ENCODE results near the gene C19orf38. TPM values are rescaled to one million over a fixed set of nuclear protein-coding genes. Genes with fewer than 3 reads are reported as not detected.
"Not testable (repeated sequence)": the region's sequence is repeated elsewhere in the genome, so short reads cannot be mapped to it uniquely, and the experiment has no call there.

C19orf38 gene
- total RNA-seq, 2 donors from 2014 or later = 2.0 to 2.3 TPM

DNA sequence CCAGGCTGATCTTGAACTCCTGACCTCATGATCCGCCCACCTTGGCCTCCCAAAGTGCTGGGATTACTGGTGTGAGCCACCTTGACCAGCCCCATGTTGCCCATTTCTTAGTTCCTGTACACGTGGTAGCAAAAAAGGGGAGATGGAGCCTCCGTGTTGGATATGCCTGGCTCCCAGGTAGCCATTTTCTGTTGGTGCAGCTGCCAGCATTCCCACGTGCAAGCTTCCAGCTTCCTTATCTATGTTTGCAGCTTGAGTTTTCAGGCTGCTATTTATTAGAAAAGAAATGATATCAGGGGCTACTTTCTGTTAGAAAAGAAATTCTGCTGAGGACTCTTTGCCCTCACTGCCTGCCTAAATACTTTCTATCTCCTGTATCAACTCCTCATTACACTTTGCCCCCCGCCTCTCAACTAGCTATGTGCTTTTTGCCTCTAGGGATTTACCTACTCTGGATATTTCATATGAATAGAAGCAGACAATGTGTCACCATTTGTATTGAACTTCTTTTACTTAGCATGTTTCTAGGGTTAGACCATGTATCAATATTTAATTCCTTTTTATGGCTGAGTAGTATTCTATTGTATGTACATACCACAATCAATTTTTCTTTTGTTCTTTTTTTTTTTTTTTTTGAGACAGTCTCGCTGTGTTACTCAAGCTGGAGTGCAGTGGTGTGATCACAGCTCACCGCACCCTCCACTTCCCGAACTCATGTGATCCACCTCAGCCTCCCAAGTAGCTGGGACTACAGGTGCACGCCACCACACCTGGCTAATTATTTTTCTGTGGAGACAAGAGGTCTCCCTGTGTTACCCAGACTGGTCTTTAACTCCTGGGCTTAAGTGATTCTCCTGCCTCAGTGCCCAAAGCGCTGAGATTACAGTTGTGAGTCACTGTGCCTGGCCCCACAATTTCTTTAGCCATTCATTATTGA is 8.8 kb upstream of the C19orf38 start:
- DNase-seq (ENCODE audit: low spot score) = no peak
- intact Hi-C loops (cut with DNase I) = no loop called here

DNA sequence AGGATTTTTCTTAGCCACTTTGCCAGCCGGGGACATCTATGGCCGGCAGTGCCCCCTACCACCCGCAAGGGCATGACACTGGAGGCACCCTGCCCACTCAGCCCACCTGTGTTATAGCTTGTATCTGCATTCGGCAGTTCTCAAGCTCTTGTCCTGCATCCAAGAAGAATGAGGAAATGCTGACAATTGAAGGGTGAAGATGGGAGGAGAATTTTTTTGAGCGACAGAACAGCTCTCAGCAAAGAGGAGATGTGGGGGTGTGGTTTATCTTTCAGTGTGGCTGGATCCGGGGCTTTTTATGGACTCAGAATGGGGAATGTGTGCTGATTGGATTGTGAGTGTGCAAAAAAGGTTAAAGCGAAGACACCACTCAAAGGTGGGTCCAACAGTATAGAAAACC is 5.4 kb upstream of the C19orf38 start:
- intact Hi-C loops (cut with DNase I) = no loop called here
- no peak for DNase-seq (ENCODE audit: low spot score)

DNA sequence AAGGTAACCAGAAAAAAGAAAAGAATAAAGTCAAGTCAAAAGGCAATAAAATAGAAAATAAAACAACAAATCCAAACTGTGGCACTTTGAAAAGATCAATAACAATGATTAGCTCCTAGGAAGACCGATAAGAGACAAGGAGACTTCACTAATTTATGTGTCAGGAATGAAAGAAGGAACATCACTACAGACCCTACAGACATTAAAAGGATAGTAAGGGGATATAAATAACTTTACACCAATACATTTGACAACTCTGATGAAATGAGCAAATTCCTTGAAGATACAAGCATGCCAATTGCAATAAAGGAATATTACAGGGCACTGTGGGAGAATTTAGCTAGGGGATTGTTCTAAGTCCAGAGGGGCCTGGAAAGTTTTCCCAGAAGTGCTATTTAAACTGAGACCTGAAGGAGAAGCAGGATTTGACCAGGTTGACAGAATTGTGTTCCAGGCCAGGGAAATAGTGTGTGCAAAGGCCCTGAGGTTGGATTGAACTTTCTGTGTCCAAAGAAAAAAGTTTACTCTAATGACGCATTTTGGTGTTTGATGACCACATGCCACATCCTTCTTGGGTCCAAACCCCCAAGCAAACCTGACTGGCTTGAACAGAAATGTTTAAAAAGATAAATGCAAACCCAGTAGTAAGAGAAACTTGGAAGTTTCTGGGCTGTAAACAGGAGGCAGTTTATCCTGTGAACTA is 1.6 kb upstream of the C19orf38 start:
- intact Hi-C loops (cut with DNase I) = no loop called here
- DNase-seq (ENCODE audit: low spot score) = no peak

DNA sequence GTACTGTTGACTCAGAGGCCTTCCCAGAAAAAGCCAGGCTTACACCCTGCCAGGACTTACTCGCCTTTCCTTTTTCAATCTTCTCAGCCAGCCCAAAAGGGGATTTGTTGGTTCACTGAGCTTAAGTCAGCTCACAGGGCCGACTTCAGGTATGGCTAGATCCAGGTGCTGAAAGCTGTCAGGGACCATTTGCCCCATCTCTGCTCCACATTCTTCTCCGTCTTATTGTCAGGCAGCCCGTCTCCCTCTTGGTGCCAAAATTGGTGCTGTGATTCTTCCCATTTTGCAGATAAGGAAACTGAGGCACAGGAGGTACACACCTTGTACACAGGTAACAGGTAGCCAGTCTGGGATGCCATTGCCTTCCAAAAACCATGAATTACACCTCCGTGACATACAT is 2.4 kb downstream of the C19orf38 start:
- intact Hi-C loops (cut with DNase I) = no loop called here

DNA sequence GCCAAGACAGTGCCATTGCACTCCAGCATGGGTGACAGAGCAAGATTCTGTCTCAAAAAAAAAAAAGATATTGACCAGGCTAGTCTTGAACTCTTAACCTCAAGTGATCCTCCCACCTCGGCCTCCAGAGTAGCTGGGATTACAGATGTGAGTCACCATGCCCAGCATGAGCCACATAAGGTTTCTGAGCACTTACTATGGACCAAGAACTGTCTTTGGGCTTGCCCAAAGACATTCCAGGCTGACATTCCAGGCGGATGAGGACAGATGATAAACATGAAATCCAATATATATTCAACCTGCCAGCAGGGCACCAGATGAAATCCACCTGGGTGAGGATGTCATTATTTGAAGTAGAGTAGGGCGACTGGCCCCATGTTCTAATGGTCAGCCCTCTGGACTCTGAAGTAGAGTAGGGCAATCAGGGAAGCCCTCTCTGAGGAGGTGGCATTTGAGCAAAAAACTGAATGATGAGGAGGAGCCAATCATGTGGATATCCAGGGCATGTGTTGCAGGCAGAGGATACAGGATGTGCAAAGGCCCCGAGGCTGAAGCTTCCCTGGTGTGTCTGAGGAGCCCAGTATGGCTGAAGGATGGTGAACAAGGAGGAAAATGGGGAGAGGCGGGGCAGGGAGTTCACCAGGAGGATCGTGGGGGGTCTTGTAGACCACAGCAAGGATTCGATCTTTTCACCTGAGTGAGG is 4.0 kb downstream of the C19orf38 start:
- intact Hi-C loops (cut with DNase I) = no loop called here
- DNase-seq (ENCODE audit: low spot score) = no peak

More for the DNA sequence above, 2.4 kb downstream of the C19orf38 start:
- DNase-seq (ENCODE audit: low spot score) = no peak

DNA sequence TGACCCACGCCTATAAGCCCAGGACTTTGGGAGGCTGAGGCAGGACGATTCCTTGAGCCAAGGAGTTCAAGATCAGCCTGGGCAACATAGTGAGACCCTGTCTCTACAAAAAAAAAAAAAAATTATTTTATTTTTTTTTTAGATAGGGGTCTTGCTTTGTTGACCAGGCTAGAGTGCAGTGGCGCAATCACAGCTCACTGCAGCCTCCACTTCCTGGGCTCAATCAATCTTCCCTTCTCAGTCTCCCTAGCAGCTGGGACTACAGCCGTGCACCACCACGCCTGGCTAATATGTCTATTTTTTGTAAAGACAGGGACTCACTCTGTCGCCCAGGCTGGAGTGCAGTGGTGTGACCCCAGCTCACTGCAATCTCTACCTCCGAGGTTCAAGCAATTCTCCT is 4.7 kb downstream of the C19orf38 start:
- intact Hi-C loops (cut with DNase I) = no loop called here
- no peak for DNase-seq (ENCODE audit: low spot score)

DNA sequence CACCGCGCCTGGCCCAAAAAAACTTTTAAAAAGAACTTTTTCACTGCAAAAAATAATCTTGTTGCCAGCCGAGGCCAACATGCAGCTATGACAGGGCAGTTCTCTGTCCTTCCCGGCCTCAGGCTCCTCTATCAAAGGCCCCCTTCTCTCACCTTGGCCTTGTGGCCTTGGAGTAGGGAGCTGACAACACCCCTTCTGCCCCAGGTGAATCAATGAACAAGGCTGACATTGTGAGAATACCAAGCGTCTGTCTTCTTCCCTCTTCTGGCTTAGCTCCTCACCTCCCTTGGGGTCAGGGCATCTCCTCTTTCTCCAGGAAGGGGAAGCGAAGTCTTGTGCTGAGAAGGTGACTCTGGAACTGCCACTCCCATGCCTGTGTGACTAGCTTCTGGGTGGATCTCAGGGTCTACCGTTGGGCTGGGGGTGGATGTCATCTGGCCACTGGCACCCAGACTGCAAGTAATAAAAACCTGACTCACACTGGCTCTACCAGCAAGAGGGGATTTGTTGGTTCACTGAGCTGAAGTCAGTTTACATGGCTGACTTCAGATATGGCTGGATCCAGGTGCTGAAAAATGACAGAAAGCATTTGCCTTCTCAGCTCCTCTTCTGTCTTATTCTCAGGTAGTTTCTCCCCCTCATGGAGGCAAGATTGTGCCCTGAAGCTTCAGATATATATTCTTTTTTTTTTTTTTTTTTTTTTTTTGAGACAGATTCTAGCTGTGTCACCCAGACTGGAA is 6.3 kb downstream of the C19orf38 start:
- no peak for DNase-seq (ENCODE audit: low spot score)
- intact Hi-C loops (cut with DNase I) = no loop called here

DNA sequence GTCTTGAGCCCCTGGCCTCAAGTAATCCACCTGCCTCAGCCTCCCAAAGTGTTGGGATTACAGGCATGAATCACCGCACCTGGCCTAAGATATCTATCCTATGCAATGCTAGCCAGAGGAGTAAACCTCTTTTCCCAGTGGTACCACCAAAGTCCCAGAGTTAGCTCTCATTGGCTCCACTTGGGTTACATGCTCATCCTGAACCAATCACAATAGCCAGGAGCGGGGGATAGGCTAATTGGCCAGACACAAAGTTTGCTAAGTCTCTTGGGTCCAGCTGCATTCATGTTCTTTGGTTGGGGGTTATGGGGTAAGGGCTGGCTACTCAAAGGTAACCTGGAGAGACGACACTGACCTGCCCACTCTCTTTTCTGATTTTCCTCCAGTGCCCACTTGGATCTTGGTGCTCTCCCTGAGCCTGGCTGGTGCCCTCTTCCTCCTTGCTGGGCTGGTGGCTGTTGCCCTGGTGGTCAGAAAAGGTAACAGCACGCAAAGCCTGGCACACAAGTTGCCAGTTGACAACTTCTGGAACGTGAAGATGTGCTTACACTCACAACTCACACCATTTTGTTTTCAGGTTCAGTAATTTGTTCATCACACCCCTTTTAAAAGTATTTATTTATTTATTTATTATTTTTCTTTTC is 7.8 kb downstream of the C19orf38 start:
- no peak for DNase-seq (ENCODE audit: low spot score)
- intact Hi-C loops (cut with DNase I) = no loop called here

DNA sequence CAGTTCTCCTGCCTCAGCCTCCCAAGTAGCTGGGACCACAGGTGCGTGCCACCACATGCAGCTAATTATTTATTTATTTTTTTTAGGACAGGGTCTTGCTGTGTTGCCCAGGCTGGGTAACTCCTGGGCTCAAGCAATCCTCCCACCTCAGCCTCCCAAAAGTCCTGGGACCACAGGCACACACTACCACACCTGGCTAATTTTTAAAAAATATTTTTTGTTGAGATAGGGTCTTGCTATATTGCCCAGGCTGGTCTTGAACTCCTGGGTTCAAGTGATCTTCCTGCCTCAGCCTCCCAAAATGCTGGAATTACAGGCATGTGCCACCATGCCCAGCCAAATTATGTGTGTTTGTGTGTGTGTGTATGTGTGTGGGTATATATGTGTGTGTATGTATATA is 8.7 kb downstream of the C19orf38 start:
- DNase-seq (ENCODE audit: low spot score); intact Hi-C loops (cut with DNase I): not testable (repeated sequence)

DNA sequence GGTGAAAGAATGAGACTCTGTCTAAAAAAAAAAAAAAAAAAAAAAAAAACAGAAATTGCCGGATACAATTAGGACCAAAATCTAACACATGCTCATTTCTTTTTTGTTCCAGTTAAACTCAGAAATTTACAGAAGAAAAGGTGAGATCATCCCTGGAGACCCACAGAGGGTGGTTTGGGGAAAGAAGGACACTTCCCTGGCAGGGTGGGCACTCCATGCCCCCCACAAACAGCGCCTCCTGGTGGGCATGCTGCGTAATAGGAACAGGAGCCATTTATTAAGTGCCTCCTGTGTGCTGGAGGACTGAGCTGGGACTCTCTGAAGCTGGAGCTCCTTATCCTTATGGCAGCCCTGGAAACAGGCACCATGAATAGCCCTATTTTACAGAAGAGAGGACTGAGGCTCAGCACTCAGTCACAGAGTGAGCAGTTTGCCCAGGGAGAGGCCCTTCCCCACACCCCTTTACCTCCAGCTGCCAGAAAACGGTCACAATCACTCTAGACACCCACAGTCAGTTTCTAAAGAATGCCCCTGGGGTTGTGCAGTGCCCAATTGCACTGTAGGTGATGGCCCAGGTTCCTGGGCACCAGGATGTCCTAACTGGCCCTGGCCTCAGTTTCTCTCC is 10.1 kb downstream of the C19orf38 start:
- intact Hi-C loops (cut with DNase I) = no loop called here
- DNase-seq (ENCODE audit: low spot score) = no peak

DNA sequence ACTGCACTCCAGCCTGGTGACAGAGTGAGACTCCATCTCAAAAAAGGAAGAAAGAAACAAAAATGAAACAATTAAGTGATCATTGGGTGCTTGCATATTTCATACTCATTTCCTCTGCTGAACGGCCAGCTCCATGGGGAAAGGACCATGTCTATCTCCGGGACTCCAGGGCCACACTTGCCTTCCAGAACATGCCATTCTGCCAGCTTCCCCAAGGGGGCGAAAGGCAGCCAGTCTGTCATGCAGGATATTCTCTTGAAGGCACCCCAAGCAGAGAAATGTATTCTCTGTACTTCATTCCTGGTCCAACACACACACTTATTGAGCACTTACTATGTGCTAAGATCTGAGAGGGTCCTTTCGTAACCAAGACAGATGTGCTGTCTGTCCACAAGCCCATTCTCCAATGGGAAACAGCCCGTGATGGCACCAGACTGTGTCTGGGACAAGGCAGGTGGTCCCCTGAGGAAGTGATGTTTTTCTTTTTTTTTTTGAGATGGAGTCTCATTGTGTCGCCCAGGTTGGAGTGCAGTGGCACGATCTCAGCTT is 13.0 kb downstream of the C19orf38 start:
- no peak for DNase-seq (ENCODE audit: low spot score)

DNA sequence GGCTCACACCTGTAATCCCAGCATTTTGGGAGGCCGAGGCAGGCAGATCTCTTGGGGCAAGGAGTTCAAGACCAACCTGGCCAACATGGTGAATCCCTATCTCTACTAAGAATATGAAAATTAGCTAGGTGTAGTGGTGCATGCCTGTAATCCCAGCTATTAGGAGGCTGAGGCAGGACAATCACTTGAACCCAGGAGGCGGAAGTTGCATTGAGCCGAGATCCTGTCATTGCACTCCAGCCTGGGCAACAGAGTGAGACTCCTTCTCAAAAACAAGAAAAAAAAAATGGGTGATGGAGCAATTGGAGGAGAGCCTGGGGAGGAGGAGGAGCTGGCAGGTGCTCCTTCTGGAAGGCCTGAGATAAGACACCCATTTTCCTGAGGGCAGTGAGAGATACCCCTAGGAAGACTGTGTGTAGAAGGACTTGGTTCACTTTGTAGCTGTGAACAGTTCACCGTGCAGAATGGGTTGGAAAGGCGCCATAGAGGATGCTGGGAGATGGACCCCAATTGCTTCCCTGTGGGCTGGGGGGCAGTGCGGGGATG is 14.4 kb downstream of the C19orf38 start:
- DNase-seq (ENCODE audit: low spot score) = no peak
- intact Hi-C loops (cut with DNase I) = loop anchor here in 1 of 2 donors (10.0 kb wide), 1 partner anchor 148 kb away; the partner anchor contains the start of gene DNM2

More for the DNA sequence above, 13.0 kb downstream of the C19orf38 start:
- intact Hi-C loops (cut with DNase I) = loop anchor here in 1 of 2 donors (10.0 kb wide), 1 partner anchor 146 kb away; the partner anchor contains the start of gene DNM2

DNA sequence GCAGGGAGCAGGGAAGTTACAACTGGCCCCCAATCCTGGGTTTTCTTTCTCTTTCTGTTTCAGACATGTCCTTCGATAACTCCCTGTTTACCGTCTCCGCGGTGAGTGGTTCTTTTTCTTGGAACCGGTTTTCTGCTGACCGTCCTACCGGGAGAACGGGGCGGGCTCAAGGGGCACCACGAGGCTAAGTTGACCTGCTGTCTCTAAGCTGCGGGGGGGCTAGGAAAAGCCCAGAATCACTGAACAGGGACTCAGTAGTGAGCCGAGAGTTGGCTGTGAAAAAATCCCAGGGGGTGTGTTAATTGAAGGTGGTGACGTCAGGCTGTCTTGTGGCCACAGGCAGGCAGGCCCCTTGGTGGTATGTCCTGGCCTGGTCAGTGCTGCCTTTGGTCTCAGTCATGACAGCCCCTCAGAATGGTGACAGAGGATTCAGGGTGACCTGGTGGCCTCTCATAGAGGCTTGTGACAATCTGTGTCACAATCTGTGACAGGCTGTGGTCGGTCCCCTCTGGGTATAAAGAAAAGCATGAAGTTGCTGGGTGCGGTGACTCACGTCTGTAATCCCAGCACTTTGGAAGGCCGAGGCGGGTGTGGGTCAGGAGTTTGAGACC is 15.0 kb downstream of the C19orf38 start:
- DNase-seq (ENCODE audit: low spot score) = no peak
- intact Hi-C loops (cut with DNase I) = loop anchor here in 1 of 2 donors (10.0 kb wide), 1 partner anchor 148 kb away; the partner anchor contains the start of gene DNM2

DNA sequence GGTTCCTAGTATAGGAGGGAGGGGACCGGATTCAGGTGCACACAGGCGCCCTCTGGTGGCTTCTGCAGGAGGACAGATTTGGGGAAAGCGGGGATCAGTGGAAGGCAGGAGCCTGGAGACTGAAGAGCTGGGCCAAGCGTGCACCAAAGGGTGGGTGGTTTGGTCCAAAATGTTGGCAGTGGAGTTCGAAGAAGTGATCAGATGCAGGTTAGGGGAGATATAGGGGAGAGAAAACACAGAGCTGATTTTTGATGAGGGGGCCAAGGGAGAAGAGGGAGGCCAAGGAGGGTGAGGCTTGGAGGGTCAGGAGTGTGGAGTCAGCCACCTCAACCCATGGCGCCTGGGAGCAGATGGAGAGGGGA is 16.3 kb downstream of the C19orf38 start:
- peak; percentile 94 for DNase-seq (ENCODE audit: low spot score)
- intact Hi-C loops (cut with DNase I) = loop anchor here in 1 of 2 donors (10.0 kb wide), 1 partner anchor 150 kb away; the partner anchor contains the start of gene DNM2

DNA sequence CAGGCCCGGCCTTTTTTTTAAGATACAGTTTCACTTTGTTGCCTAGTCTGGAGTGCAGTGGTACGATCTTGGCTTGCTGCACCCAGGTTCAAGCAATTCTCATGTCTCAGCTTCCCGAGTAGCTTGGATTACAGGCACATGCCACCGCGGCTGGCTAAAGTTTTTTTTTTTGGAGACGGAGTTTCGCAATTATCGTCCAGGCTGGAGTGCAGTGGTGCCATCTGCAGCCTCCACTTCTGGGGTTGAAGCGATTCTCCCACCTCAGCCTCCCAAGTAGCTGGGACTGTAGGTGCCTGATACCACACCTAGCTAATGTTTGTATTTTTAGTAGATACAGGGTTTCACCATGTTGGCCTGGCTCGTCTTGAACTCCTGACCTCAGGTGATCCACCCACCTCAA is 18.3 kb downstream of the C19orf38 start:
- DNase-seq (ENCODE audit: low spot score) = no peak
- intact Hi-C loops (cut with DNase I) = loop anchor here in 1 of 2 donors (10.0 kb wide), 1 partner anchor 152 kb away; the partner anchor contains the start of gene DNM2

DNA sequence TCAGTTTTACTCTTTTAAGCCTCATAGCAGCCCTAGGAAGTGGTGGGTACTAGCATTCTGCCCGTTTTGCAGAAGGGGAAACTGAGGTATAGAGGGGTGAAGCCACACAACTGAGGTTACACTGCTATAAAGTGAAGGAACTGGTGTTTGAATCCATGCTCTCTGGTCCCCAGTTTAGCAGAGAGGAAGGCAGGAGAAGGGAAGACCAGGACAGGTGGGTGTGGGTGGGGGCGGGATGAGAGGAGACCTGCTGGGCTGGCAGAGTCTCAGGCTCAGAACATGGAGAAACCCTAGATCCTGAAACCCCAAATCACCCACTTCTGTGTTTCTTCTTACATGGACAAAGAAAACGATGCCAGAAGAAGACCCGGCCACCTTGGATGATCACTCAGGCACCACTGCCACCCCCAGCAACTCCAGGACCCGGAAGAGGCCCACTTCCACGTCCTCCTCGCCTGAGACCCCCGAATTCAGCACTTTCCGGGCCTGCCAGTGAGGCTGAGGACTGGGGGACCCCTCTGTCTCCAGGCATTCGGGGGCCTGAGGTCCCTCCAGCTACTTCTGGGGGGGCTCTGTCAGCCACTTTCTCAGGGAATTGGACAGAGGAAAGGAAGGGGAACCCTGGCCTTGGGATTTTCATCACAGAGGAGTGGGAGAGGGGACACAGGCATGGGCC is 20.8 kb downstream of the C19orf38 start:
- DNase-seq (ENCODE audit: low spot score) = no peak

More for the DNA sequence above, 20.8 kb downstream of the C19orf38 start:
- intact Hi-C loops (cut with DNase I) = loop anchor here in 1 of 2 donors (10.0 kb wide), 1 partner anchor 154 kb away; the partner anchor contains the start of gene DNM2

Data from posterior vena cava (tissue), 2 donors.